Measurements from ENCODE around the gene SNX7. TPM values are rescaled to one million over a fixed set of nuclear protein-coding genes. Genes with fewer than 3 reads are reported as not detected.

SNX7 gene
- total RNA-seq, 2 donors from 2014 or later: 8.6 to 16.1 TPM

DNA sequence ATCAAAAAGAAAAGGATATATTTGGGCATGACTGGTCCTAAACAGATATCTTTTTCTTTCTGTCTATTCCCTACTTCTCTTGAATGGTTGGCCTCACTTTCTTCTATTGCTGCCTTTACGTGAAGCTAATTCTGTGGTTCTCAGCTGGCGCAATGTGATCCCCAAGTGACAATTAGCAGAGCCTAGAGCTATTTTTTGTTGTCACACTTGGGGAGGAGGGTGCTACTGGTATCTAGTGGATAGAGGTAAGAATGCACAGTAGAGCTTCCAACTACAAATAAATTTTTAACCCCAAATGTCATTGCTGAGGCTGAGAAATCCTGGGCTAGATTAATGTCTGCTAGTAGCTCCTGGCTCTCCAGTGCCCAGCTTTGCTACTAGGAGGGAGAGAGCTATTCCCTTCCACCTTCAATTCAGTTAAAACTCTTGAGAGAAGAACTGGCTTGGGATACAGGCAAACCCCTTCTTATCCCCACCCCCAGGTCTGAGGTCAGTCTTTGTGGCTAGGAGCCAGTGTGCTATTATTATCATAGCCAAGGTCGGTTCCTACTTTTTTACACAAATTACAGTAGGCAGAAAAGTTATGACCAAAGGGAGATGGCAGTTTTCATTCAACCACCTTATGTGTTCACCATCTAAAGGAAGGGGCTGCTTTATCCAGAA is 102.1 kb downstream of the SNX7 start:
- Histone ChIP-seq H3K27me3 (no peaks in the 10 kb centered on the region), H3K9me3 (no peaks in the 10 kb centered on the region), H3K36me3 (replicated peaks in 1 of 2; ENCODE audit: insufficient read depth in 1 of 2, low read depth in 2 of 2) (peaks cover 0 to 2% of the 10 kb centered on the region in 2 donors), H3K27ac (no peak overlapping the region), H3K4me1 (no peaks in the 10 kb centered on the region), H3K4me3 (no peak overlapping the region)
- WGBS, 2 donors: 64 to 71% methylated on average over 3 of the region's 3 CpGs
- ATAC-seq: no peak
- DNase-seq: no peak
- TF ChIP-seq, protein P1, sequence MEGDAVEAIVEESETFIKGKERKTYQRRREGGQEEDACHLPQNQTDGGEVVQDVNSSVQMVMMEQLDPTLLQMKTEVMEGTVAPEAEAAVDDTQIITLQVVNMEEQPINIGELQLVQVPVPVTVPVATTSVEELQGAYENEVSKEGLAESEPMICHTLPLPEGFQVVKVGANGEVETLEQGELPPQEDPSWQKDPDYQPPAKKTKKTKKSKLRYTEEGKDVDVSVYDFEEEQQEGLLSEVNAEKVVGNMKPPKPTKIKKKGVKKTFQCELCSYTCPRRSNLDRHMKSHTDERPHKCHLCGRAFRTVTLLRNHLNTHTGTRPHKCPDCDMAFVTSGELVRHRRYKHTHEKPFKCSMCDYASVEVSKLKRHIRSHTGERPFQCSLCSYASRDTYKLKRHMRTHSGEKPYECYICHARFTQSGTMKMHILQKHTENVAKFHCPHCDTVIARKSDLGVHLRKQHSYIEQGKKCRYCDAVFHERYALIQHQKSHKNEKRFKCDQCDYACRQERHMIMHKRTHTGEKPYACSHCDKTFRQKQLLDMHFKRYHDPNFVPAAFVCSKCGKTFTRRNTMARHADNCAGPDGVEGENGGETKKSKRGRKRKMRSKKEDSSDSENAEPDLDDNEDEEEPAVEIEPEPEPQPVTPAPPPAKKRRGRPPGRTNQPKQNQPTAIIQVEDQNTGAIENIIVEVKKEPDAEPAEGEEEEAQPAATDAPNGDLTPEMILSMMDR (IDR thresholded peaks at IDR 0.05): no peak
- TF ChIP-seq POLR2A (IDR thresholded peaks at IDR 0.05): no peak
- intact Hi-C loops (cut with DNase I): no loop called here

DNA sequence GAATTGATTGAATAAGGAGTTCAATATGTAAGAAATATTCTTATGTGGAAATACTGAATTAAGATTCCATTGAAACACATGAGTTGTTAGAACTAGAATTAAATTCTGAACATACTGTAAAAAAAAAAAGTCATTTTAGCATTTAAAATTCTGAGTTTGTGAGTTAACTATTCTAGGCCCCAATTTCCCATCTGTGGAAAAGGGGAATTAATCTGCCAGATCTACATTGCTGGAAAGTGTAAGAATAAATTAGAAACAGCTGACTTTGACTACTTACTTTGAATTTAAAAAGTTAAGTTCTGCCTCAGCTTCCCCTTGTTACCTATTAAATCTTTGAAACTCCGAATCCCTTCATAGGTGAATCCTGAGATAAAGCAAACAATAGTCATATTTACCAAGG is 103.0 kb downstream of the SNX7 start:
- intact Hi-C loops (cut with DNase I): no loop called here
- no peak for TF ChIP-seq POLR2A (IDR thresholded peaks at IDR 0.05)
- TF ChIP-seq, protein P1 (IDR thresholded peaks at IDR 0.05): no peak
- Histone ChIP-seq H3K27me3 (no peaks in the 10 kb centered on the region), H3K4me1 (no peaks in the 10 kb centered on the region), H3K36me3 (replicated peaks in 1 of 2; ENCODE audit: insufficient read depth in 1 of 2, low read depth in 2 of 2) (peaks cover 0 to 2% of the 10 kb centered on the region in 2 donors), H3K9me3 (no peaks in the 10 kb centered on the region), H3K27ac (no peak overlapping the region), H3K4me3 (no peak overlapping the region)
- ATAC-seq (no peak), DNase-seq (no peak)
- WGBS, 2 donors: 81 to 88% methylated on average over 1 of the region's 1 CpG

DNA sequence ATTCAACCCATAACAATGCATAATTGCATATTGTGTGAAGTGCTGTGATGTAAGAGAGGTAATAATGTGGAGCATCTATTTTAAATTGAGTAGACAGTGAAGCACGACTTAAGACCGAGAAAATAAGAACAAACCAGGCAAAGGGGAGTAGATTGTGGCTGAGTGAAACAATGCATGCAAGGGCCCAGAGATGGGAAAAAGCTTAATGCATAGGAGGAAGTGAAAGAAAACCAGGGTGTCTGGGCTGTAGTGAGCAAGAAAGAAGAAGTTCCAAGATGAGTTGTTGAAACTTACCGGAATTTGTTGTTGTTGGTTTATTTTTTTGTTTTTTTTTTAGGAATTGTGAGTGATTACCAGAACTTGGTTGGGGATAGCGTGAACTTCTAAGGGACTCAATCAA is 104.7 kb downstream of the SNX7 start:
- Histone ChIP-seq H3K27me3 (no peaks in the 10 kb centered on the region), H3K4me3 (no peak overlapping the region), H3K9me3 (no peaks in the 10 kb centered on the region), H3K4me1 (no peaks in the 10 kb centered on the region), H3K27ac (no peak overlapping the region), H3K36me3 (replicated peaks in 1 of 2; ENCODE audit: insufficient read depth in 1 of 2, low read depth in 2 of 2) (peaks cover 0 to 2% of the 10 kb centered on the region in 2 donors)
- no peak for DNase-seq
- WGBS, 2 donors: 79 to 90% methylated on average over 4 of the region's 4 CpGs
- ATAC-seq: no peak
- intact Hi-C loops (cut with DNase I): no loop called here
- TF ChIP-seq POLR2A (IDR thresholded peaks at IDR 0.05): no peak
- TF ChIP-seq, protein P1 (IDR thresholded peaks at IDR 0.05): no peak

DNA sequence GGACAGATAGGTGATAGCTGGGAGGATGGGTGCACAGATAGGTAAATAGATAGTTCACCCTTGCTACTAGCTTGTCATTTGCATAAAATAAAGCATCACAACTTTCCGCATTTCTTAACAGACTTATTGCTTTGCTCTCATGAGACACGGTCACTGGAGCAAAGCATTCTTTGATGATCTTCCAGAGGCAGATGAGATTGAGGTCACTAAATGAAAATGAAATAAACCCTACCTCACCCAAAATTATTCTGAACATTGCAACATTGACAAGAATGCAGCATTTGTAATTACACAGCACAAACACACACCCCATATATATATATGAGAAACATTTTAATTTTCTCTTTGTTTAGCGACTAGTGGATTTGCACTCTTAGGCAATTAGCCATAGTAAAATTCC is 107.6 kb downstream of the SNX7 start:
- intact Hi-C loops (cut with DNase I): no loop called here
- ATAC-seq: no peak
- WGBS, 2 donors: 30 to 62% methylated on average over 3 of the region's 3 CpGs

More for the DNA sequence above, 107.6 kb downstream of the SNX7 start:
- Histone ChIP-seq H3K9me3 (no peaks in the 10 kb centered on the region), H3K27me3 (no peaks in the 10 kb centered on the region), H3K27ac (no peak overlapping the region), H3K4me1 (no peaks in the 10 kb centered on the region), H3K36me3 (replicated peaks in 1 of 2; ENCODE audit: insufficient read depth in 1 of 2, low read depth in 2 of 2) (no peaks in the 10 kb centered on the region), H3K4me3 (no peak overlapping the region)
- TF ChIP-seq POLR2A (IDR thresholded peaks at IDR 0.05): no peak
- TF ChIP-seq, protein P1 (IDR thresholded peaks at IDR 0.05): no peak
- no peak for DNase-seq

Measured in body of pancreas (tissue), 4 donors.